G401 (cell line): ENCODE measurements around the gene KNCN. TPM values are rescaled to one million over a fixed set of nuclear protein-coding genes. Genes with fewer than 3 reads are reported as not detected.

ENCODE experiments used
- DNase-seq: peaks from one replicate; pipeline ENCODE4 v3.0.0-alpha.2; 2015; ENCODE audit warnings: low spot score
- in situ Hi-C: cut with HindIII; loops from 2 replicates; pipeline ENCODE4 v1.10.0; 2016; ENCODE audit warnings: low sequenced_read_pairs, mixed read lengths
- total RNA-seq: library from RNA; depleted of rRNA; stranded (reverse); fragments of >200 nt; shearing (Covaris generic); gene quantifications from 2 replicates; pipeline ENCODE4 v1.2.3, GENCODE V29; 2014

KNCN gene
- total RNA-seq, 1 experiment from 2014 or later, result not detected

DNA sequence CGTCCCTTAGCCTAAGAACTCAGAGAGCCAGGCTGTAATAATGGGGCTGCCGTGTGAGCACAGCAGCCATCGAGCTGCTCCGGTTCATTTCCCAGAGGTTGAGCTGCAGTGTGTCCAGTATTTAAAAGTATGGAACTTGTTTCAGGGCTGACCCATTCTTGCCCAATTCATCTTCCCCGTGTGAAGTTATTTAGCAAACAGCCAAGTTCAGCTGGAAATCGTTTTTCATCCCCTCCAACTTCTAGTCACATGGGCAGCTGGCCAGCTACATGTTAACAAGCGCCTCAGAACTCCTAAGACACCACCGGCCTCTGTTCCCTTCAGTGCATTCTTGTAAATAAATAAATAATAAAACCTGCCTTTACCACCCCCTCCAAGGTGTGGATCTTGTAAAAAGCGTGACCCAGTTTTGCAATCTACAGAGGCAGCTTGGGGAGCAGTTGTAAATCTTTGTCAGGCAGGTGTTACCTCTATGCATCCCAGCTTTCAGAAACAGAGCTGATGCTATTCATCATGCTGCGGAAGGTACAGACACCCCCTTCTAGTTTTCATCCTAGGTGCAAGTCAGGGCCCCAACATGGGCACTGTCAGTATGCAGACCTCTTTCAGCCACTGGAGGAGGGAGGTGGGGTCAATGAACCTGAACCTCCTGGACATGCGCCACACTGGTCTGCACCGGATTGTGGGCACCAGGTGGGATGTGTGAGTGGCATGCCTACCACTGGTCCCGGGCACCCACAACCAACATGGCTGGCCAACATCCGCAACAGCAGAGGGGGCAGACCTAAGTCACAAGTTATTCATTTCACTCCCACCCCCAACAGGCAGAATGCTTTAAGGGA, 18.7 kb upstream of the KNCN start:
- in situ Hi-C loops, result no loop called here
- no peak for DNase-seq

DNA sequence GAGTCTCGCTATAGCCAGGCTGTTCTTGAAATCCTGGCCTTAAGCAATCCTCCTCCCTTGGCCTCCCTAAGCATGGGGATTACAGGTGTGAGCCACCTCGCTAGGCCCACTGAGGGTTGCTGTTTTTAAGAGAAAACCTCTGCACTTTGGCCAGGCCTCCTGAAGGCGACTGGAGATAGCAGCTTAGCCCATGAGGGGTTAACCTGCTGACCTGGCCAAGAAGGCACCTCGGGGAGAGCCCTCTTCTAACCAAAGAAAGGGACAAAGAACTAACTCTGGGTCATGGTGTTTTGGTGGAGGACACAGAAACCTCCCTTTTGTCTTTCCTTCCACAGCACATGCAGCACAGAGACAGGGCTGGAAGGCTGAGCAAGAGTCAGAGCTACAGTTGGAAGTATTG, 17.7 kb upstream of the KNCN start:
- DNase-seq, result no peak
- in situ Hi-C loops, result no loop called here

DNA sequence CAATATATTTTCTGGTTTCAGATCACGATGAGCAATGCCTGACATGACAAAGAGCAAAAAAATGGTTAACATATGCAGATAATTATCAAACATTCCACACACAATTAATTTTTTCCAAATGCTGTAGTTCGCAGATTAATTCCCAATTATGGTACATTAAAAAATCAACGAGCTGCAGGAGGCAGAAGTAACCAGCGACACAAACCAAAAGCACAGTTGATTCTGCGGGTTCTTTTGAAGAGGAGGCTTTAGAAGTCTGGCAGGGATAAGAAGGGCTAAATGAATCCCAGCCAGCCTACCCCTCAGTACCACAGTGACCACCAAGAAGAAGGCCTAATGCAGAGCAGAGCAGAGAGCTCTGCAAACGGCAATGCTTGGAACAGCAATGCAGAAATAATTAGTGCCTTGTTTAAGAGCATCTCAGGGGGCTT, 17.0 kb upstream of the KNCN start:
- in situ Hi-C loops, result no loop called here
- no peak for DNase-seq

DNA sequence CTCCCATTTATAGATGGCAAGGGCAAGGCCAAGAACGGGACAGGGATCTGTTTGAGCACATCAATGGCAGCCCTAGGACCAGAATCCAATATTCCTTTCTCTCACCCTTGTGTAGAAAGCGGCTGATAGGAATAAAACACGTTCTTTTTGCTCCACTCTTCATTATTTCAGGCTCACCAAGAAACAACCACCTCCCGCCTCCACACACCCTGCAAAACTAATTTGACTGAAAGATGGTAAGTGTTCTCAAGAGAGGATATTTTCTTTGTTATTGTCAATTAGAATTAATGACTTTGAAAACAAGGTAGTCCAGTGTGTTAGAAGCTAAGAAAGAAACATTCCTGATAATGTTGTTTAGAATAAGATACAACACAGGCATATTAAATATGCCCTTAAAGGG, 11.9 kb upstream of the KNCN start:
- in situ Hi-C loops, result no loop called here
- DNase-seq, result no peak

DNA sequence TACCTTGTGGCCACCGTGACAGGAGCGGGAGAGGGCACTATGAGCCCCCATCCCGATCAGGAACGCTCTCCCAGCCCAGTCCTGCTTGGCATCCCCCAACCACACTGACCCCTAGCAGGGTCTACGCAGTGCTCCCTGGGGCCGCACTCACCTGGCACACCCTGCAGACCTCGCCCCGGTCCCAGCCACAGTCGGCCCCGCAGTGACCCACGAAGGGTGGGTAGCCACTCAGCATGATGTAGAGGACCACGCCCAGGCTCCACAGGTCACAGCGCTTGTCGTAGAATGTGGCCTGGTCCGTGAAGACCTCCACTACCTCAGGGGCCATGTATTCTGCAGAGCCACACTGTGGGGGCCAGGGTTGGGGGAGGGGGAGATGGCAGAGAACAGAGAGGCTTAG, 11.1 kb upstream of the KNCN start:
- in situ Hi-C loops, result no loop called here
- DNase-seq, result no peak

DNA sequence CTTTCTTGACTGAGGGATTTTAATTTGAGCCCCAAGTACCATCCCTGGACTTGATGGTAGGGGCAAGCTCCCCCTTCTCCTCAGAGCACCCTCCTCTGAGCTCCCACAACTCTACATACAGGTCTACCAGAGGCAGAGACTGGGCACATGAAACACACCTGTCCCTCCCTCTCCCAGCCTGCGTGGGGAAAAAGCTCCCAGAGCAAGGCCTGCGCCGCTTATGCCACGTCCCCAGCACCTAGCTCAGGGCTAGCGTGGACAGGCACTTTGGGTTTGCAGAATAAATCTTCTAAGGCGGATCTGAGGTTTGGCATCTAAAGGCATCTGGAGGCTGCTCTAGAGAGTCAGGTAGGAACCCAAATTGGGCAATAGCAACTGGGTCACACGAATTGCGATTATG, 7.5 kb upstream of the KNCN start:
- in situ Hi-C loops, result no loop called here
- no peak for DNase-seq

DNA sequence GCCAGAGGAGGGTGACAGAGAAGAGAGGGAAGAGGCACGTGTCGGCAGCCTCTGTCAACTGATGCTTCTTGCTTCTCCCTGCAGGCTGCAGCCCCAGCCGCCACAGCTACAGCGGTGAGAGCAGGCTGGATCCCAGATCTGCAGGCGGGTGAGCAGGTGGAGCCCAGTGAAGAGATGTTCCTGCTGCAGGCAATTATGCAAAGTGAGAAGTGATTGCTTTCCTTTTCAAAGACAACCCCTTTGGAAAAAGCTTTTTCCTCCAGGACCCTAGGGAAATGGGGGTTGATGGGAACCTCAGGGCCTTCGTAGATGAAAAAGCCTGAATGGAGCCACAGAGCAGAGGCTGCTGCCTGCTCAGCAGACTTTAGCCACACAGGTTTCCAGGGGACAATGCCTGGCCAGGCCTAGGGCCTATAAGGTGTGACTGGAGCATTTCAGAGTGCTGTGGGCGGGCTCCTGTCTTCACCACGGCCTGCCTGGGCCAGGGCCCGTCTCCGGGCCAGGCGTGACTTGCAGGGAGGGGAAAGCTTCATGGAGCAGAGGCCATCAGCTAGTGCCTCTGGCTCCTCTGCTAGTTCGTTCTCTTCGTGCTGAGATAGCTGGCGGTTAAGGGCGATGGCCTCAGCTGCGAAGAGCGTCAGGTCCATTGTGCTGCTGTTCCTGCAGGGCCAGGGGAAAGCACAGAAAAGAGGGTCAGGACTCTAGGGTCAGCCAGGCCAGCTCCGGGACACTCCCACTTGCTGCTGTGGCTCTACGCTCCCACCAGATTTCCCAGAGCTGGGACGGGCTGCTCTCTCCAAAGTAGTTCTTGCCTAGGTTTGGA, 6.9 kb upstream of the KNCN start:
- DNase-seq, result no peak

DNA sequence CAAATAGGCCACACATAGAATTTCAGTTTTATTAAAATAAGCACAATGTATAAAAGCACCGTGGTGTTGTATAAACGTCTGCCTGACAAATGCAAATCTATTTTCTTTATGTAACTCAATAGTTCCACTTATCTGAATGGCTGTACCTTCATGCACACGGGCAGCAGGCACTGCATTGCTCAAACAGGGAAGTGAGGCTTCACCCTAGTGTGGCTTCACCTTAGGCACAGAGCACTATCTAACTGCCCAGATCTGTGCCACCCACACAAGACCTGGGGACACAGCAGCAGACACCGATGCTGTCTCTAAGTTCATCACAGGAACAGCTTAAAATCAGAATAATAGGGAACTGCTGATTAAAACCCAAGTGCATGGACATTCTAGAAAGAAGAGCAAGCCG, 6.0 kb upstream of the KNCN start:
- no peak for DNase-seq
- in situ Hi-C loops, result no loop called here

More for the DNA sequence above, 6.9 kb upstream of the KNCN start:
- in situ Hi-C loops, result no loop called here

DNA sequence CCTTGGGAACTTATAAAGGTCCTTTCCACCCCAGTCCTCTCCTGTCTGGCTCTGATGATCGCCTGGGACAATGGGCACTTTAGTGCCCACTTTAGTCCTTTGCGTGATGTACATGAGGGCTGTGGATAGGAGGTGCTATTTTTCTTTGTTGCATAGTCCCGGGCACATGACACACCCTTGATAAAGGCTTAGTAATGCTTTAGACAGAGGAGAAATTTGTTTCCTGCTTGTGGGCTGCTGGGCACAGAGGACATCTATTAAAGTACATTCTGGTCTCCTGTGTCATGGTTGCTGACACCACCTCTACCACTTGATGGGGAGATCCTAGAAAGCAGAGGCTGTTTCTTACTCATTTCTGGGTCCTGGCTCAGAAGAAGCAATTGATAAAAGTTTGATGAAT, 5.4 kb upstream of the KNCN start:
- in situ Hi-C loops, result no loop called here
- no peak for DNase-seq

DNA sequence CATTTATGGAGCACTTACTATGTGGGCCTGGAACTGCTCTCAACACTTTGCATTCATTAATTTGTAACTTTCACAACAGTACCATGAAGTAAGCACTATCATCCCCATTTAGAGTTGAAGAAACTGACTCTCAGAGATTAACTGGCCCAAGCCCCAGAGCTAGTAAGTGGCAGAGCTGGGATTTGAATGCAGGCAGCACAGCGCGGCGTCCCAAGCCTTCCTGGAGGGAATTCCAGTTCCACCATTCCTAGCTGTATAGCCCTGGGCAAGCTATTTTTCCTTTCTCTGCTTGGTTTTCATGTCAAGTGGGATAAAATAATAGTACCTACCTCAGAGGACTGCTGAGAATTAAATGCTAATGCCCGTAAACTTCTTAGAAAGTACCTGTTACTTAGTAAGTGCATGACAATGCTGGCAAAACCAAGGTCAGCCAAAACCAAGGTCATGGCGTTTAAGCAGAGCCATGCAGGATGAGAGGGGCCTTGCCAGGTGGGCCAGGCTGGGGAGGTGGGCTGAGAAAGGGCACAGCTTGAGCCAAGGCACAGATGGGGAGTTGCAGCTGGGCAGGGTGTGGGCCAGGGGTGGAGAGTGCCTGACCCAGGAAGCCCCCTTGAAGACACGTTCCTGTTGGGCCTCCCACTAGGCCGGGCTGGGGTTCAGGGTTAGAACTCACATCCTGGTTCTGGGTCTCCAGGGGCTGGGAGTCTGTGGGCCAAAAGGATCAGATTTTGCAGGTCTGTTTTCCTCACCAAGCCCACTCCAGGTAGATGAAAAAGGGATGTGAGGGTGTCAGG, 4.6 kb upstream of the KNCN start:
- DNase-seq, result no peak
- in situ Hi-C loops, result no loop called here

DNA sequence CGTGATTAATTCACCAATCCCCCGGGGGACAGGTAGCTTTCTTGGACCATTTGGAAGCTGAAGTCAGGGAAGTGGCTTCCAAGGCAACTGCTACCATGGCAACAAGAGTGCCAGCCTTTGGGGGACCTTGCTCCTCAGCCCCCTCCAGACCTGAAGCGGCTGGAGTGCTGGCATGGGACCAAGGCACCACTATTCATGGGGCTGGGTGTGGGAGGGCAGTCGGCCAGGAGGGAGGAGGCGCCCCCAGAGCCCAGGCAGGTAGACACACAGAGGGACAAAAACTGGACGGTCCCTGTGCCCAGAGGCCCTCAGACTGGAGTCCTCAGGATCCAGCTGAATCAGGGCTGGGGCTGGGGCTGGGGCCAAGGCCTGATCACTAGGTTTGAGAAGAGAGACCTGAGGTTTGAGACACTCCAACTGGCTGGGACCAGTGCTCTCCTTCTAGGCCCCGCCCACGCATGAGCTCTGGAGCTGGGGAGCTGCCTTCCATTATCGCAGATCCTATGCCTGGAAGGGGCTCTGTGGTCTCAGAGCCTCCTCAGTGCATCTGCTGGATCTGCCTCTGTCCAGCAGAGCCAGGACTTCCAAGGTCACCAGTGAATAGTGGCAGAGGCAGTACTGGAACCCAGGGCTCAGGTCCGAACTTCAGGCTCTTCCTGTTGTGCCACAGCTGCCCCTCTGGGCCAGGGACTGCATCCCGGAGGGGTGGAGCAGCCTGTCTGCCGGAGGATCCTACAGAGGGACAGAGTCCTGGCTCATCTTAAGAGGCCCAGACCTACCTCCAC, 3.3 kb upstream of the KNCN start:
- in situ Hi-C loops, result no loop called here
- no peak for DNase-seq

DNA sequence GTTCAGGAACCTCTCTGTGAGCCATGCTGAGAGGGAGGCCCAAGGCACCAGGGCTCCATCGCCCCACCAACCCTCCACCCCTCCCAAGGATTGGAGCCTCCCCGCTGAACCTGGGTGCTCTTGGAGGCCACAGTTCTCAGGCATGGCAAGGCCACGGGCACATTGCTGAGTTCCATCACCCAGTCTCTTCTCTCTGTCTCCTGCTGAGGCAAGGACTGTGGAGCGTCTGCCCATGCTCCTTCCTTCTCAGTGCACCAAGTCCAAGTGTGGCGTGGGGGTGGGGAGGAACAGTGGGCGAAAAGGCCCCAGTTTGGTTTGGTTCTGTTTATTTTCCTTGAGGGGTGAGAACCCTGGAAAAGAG, 2.8 kb upstream of the KNCN start:
- in situ Hi-C loops, result no loop called here
- DNase-seq, result no peak

DNA sequence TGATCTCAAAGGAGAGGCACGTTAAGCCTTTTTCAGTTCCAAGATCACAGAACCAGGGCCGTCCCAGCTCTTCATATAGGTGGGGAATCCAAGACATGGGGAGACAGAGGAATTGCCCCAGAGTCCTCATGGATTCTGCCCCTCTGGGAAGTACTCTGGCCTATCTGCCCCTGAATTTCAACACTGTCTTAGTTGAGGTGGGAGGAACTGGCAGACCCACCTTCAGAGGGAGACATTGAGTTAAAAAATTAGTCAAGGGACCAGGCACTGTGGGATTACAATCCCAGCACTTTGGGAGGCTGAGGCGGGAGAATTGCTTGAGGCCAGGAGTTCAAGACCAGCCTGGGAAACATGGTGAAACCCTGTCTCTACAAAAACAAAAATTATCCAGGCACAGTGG, 2.1 kb upstream of the KNCN start:
- in situ Hi-C loops, result no loop called here
- DNase-seq, result no peak

DNA sequence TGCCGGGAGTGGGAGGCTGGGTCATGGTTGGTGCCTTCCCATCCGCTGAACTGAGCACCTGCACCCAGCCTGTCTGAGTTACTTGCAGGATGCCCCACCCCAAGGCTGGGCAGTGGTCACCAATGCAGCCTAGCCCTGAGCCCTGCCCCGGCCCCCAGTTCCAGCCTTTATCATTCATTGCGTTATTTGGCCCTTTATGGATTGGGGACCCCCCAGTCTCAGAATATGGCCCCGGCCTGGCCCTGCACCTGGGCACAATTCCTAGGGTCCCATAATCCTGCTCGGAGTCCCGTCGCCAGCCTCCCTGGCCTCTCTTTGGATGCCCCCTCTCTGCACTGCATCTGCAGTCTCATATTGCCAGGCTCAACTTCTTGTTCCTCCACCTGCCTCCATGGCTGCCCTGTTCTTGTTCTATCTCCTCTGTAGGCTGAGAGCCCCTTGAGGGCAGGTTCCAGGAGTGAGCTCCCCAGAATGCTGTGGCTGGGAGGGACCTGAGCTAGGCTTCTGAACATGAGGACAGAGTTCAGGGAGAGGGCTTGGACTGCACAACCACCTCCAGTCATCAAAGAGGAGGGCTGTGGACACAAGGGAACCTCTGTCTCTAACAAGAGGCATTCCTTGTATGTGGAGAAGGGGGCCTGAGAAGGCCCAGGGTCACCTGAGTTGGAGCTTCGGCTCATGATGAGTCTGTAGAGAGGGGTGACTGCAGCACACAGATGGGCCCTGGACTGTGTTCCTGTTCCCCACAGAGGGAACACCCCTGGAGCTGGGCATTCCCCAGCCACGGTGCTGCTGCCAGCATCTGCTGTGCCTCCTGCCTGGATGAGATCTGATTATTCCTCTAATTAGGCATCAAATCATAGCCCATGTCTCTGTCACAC, 1.1 kb upstream of the KNCN start:
- DNase-seq, result no peak
- in situ Hi-C loops, result no loop called here

DNA sequence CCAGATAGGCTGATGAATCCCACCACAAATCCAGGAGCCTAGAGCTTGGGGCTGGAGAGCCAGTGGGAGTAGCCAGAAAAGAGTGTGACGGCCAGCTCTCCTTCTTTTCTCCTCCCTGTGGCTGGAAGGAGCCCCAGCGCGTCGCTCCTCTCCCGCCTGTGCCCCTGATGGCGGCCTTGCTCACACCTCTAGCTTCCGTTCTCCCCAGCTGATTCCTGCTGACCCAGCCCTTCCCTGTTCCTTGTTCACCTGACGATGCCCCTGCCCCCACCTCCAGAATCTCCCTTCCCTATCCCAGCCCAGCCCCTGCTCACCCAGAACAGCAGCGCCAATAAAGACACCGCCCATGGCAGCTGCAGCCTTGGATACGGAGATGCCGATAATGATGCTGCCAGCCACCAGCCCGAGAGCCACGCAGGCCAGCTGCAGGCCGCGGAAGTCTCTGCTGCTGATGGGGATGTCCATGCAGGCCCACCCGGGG, 656 bp downstream of the KNCN start:
- in situ Hi-C loops, result no loop called here
- no peak for DNase-seq

DNA sequence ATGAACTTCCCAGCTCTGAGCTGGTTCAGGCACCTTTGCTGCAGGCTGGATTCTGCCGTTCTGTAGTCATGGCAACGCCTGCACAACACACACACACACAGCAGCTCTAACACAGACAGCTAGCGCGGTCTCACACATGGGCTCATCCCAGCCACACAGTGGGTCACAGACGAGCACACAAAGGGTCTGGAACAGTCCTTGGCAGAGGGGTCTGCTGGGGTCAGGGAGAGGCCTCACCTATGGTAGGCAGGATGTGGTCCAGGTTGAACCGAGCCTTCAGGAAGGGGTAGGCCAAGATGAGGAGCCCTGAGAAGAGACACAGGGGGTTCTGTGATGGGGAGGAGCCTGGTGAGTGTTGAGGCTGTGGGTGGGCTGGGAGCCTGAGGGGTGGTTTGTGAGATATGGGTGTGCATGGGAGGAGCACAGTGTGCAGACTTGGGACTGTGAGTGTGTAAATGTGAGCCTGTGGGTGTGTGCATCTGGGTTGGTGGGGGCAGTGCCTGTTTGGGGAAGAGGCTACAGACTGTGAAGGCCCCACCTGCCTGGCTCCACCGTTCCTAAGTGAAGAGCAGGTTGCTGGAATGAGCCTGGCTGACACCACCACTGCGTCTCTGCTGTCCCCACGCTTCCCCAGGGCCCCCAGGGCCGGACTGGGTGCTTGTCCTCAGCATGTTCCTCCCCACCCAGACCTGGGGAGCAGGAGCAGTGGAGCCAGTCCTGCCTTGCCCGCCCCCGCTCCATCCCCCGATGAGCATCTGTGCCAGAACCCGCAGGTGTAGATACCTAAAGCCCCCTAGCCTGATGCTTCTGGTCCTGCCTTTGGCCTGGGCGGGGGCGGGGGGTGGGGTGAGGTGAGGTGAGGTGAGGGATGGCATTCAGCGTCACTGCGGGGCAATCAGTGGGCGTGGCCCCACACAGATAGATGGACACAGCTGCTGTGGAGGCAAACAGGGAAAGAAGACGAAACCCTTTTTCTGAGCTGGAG, 1.5 kb downstream of the KNCN start:
- no peak for DNase-seq
- in situ Hi-C loops, result no loop called here
